Subcutaneous adipose tissue (tissue), 4 donors: ENCODE results near the gene CABS1. TPM values are rescaled to one million over a fixed set of nuclear protein-coding genes. Genes with fewer than 3 reads are reported as not detected.

ENCODE experiments used
- CTCF ChIP-seq: fragments of 450-650 bp; IDR thresholded peaks from one replicate; pipeline ENCODE4 v1.5.1; 2016; ENCODE audit warnings: low read depth, mild to moderate bottlenecking, control low read depth, antibody characterized with exemption, moderate library complexity
- total RNA-seq, 4 donors: library from RNA; depleted of rRNA; stranded (reverse); fragments of >200 nt; gene quantifications; one replicate each; pipeline ENCODE4 v1.1.0, GENCODE V29; 2016

Gene CABS1
- total RNA-seq, 4 donors from 2014 or later, result not detected

DNA sequence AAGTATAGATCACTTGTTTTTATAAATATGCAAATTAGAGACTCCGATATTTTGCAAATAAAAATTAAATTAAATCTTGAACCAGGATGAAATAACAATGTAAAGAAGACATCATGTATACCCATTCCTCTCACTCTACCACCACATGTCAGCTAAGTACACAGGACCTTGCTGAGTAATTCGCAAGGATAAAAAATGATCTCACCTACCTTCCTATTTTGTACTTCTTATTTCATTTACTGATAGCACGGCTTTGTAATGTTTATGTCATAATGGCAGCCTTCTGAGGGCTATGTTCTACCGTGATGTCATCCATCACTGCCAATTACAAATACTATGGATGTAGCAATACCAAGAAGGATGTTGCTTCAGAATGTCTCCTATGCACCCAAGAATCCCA, 37.2 kb downstream of the CABS1 start:
- TF ChIP-seq CTCF, result no peak

- TF ChIP-seq CTCF, result no peak
Measured at GRCh38 chr4:70372760-70373159, 38.0 kb downstream of the CABS1 start.

- TF ChIP-seq CTCF, result no peak
Measured at GRCh38 chr4:70380578-70380977, 45.8 kb downstream of the CABS1 start.

DNA sequence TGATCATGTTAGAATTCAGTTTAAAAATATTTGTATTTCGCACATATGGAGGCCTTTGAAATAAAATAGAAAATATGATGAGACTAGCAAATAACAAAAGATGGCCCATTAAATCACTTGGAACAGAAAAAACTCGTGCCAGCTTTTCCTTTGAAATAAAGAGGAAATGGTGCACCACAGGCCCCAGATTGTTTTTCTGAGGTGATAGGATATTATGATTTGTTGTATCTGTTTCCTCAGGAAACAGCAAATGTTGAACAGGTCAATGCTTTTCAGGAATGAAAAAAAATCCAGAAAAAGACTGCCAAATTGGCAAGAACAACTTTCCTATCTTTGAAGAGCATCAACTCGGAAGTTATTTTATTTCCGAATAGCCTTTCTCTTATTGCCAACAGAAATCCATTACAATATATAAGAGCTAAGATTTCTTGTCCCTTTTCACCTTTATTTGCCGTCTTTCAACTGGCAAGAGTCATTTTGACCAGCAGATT, 48.0 kb downstream of the CABS1 start, which contains the start of gene SMR3B:
TSS of gene SMR3B (plus strand) at position 441 of the 491 bp plus-strand sequence. CDS start 1,380 bp downstream, outside the sequence.
- TF ChIP-seq CTCF, result no peak

Other genes starting within 250 kb of the CABS1 start
- not detected for gene PRR27, start 180.7 kb upstream of the CABS1 start, total RNA-seq
- not detected for gene ODAM, start 139.3 kb upstream of the CABS1 start, total RNA-seq
- gene FDCSP, start 108.9 kb upstream of the CABS1 start, total RNA-seq, result not detected
- gene CSN3, start 92.4 kb upstream of the CABS1 start, total RNA-seq, result not detected
- not detected for gene SMR3A, start 25.8 kb downstream of the CABS1 start, total RNA-seq
- not detected for gene SMR3B, start 48.1 kb downstream of the CABS1 start, total RNA-seq
- gene OPRPN, start 63.0 kb downstream of the CABS1 start, total RNA-seq, result not detected
- gene MUC7, start 137.2 kb downstream of the CABS1 start, total RNA-seq, result not detected
- gene AMTN, start 183.6 kb downstream of the CABS1 start, total RNA-seq, result not detected